GM21717 (cell line): Measurements from ENCODE around the gene CCDC180.
"Not testable (repeated sequence)": the region's sequence is repeated elsewhere in the genome, so short reads cannot be mapped to it uniquely, and the experiment has no call there.

Experiments
- ATAC-seq: cut with Tn5 transposase; IDR thresholded peaks from one replicate; pipeline ENCODE4 v1.9.1; 2021; ENCODE audit warnings: mild to moderate bottlenecking, moderate library complexity; ENCODE audit not compliant: unreplicated experiment

CCDC180 gene

GRCh38 chr9:97310896-97311295 is 3.4 kb downstream of the CCDC180 start:
- ATAC-seq = no peak

- ATAC-seq = no peak
Observed at GRCh38 chr9:97311798-97312500, 4.5 kb downstream of the CCDC180 start.

- no peak for ATAC-seq
Observed at GRCh38 chr9:97312556-97312955, 5.1 kb downstream of the CCDC180 start.

- no peak for ATAC-seq
Observed at GRCh38 chr9:97313243-97313642, 5.8 kb downstream of the CCDC180 start.

- no peak for ATAC-seq
Observed at GRCh38 chr9:97313746-97314145, 6.3 kb downstream of the CCDC180 start.

GRCh38 chr9:97314503-97314902 is 7.0 kb downstream of the CCDC180 start:
- no peak for ATAC-seq

GRCh38 chr9:97315550-97315949 is 8.1 kb downstream of the CCDC180 start:
- no peak for ATAC-seq

GRCh38 chr9:97316904-97317303 is 9.4 kb downstream of the CCDC180 start:
- no peak for ATAC-seq

GRCh38 chr9:97318433-97318832 is 11.0 kb downstream of the CCDC180 start:
- no peak for ATAC-seq

GRCh38 chr9:97319395-97319794 is 11.9 kb downstream of the CCDC180 start:
- no peak for ATAC-seq

- ATAC-seq = no peak
Observed at GRCh38 chr9:97320080-97320642, 12.7 kb downstream of the CCDC180 start.

- no peak for ATAC-seq
Observed at GRCh38 chr9:97321251-97321650, 13.8 kb downstream of the CCDC180 start.

- ATAC-seq = no peak
Observed at GRCh38 chr9:97321691-97322090, 14.2 kb downstream of the CCDC180 start.

- no peak for ATAC-seq
Observed at GRCh38 chr9:97322105-97322504, 14.6 kb downstream of the CCDC180 start.

- ATAC-seq = no peak
Observed at GRCh38 chr9:97324954-97325353, 17.5 kb downstream of the CCDC180 start.

GRCh38 chr9:97327562-97327961 is 20.1 kb downstream of the CCDC180 start:
- ATAC-seq = no peak

GRCh38 chr9:97332993-97333392 is 25.5 kb downstream of the CCDC180 start:
- ATAC-seq = no peak

GRCh38 chr9:97335622-97336021 is 28.2 kb downstream of the CCDC180 start:
- ATAC-seq = not testable (repeated sequence)

GRCh38 chr9:97348871-97349270 is 41.4 kb downstream of the CCDC180 start:
- ATAC-seq = no peak

GRCh38 chr9:97349400-97349799 is 41.9 kb downstream of the CCDC180 start:
- no peak for ATAC-seq

- no peak for ATAC-seq
Observed at GRCh38 chr9:97354637-97355036, 47.2 kb downstream of the CCDC180 start.

- ATAC-seq = no peak
Observed at GRCh38 chr9:97357056-97357455, 49.6 kb downstream of the CCDC180 start.
